Lower leg skin (tissue), 3 donors: Measurements from ENCODE around the gene JMJD1C.

ENCODE experiments used
- POLR2A ChIP-seq, 2 donors: fragments of 450-650 bp; IDR thresholded peaks; one replicate each; pipeline ENCODE4 v1.6.1; 2016 to 2017; ENCODE audit warnings: antibody characterized with exemption in 2 of 2, mild to moderate bottlenecking in 1 of 2, moderate library complexity in 1 of 2
- TF ChIP-seq, protein P1 (sequence below), 3 donors: fragments of 450-650 bp; IDR thresholded peaks; one replicate each; pipeline ENCODE4 v1.5.1; 2016; ENCODE audit warnings: antibody characterized with exemption in 3 of 3, mild to moderate bottlenecking in 3 of 3, moderate library complexity in 2 of 3

GRCh38 chr10:63294781-63295180 lies 171.0 kb downstream of the JMJD1C start:
- TF ChIP-seq, protein P1, sequence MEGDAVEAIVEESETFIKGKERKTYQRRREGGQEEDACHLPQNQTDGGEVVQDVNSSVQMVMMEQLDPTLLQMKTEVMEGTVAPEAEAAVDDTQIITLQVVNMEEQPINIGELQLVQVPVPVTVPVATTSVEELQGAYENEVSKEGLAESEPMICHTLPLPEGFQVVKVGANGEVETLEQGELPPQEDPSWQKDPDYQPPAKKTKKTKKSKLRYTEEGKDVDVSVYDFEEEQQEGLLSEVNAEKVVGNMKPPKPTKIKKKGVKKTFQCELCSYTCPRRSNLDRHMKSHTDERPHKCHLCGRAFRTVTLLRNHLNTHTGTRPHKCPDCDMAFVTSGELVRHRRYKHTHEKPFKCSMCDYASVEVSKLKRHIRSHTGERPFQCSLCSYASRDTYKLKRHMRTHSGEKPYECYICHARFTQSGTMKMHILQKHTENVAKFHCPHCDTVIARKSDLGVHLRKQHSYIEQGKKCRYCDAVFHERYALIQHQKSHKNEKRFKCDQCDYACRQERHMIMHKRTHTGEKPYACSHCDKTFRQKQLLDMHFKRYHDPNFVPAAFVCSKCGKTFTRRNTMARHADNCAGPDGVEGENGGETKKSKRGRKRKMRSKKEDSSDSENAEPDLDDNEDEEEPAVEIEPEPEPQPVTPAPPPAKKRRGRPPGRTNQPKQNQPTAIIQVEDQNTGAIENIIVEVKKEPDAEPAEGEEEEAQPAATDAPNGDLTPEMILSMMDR (IDR thresholded peaks at IDR 0.05), result no peak
- no peak for TF ChIP-seq POLR2A (IDR thresholded peaks at IDR 0.05)
